GM11168 (cell line): ENCODE measurements around the gene CLSTN2.

Source experiments
- in situ Hi-C: fragments of 300-500 bp; cut with MboI; formaldehyde crosslinking; loops from one replicate; pipeline ENCODE4 v1.12.0; 2022; ENCODE audit warnings: low sequenced_read_pairs; ENCODE audit not compliant: unreplicated experiment

The CLSTN2 gene

DNA sequence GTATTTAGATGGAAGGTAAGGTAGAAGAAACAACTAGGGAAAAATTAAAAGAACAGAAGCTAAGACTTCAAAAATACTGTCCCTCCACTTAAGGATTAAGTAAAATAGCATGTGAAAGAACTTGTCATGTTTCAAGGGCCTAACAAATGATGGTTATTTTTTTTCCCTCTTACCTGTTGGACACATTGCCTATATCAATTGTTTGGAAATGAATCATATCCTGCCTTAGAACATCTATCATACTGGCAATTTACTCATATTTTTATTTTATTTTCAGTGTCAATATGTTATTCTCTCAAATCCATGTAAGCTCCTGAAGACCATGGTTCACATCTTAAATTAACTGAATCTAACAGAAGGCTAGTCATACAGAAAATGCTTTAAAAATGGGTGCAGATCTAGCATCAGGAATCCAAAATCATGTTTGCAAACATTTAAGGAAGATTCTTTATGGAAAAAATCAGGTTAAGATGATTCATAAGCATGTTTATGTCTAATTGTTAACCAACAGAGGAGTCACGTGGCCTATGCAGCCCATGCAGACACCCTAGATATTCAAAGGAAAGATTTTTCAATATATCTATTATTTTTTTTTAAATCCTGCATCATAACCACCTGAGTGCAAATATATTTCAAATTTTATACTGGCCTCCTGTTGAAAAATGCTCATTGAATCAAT is 607.1 kb downstream of the CLSTN2 start:
- in situ Hi-C loops = no loop called here

- in situ Hi-C loops = no loop called here
Observed at GRCh38 chr3:140545197-140545596, 610.2 kb downstream of the CLSTN2 start.

GRCh38 chr3:140545756-140546155 is 610.8 kb downstream of the CLSTN2 start:
- in situ Hi-C loops = no loop called here

- in situ Hi-C loops = no loop called here
Observed at GRCh38 chr3:140546649-140547048, 611.7 kb downstream of the CLSTN2 start.

DNA sequence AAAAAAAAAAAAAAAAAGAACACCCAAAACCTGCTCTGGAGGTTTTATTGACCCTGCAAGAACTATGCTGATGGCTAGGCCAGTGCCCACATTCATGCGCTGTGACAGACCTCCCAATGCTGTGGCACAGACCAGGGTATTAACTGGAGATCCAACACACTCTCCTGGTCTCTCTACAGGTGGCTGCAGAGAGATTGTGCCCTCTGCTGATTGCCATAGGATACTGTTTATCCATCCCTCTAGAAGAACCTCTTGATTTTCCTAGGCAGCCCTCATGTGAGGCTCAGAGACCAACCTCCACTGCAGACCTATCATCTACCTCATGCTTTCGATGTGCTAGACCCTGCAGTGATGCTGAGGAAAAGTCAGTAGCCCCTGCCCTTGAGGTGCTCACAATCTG is 617.4 kb downstream of the CLSTN2 start:
- in situ Hi-C loops = no loop called here

DNA sequence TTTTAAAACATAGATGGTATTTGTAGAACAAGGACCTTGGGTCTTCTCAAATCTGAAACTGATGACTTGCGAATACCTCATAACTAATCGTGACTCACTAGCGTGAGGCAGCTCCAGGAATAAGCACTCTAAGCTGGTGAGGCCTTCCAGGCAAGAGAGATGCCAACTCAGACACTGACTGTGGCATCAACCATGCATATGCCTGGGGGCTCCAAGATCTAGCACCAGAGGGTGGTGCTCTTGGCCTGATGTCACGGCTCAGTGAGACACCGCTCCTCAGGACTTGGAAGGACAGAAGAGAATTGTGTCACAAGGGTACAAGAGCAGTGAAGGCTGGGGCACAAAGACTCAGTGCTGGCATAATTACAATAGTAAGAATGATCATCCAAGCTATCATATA is 617.9 kb downstream of the CLSTN2 start:
- in situ Hi-C loops = no loop called here

DNA sequence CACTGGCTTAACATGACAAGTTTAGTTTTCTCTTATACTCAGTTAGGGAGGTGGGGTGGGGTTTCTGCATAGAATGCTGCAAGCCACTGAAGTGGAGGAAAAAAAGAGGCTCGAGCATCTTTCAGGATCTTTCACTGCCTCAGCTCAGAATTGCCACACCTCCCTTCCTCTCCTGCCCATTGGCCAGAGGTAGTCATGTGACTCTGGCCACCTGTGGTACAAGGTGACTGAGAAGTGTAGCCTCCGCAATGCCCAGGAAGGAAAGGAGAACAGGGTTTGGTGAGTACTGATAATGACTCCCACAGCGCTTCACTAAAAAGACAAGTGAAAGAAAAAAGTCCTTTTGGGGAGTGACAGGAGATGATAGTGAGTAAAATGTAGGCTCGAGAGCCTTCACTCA is 618.6 kb downstream of the CLSTN2 start:
- in situ Hi-C loops = no loop called here

GRCh38 chr3:140555666-140556065 is 620.7 kb downstream of the CLSTN2 start:
- in situ Hi-C loops = no loop called here

DNA sequence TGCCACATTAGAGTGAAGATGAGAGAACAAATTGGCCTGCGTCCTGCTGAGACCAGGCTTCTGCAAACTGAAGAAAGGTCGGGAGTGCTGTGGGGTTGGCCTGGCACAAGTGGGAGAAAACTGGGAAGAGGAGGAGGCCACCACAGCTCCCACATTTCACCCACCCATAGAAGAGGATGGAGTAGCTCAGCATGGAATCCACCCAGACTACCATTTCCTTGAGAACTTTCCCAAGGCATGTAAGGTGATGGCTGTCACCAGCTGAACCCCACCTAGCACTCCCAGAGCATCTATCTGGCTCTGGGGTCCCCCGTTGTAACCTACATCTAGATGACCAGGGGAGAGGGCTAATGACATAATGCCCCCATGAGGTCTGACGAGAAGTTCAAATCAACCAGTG is 622.5 kb downstream of the CLSTN2 start:
- in situ Hi-C loops = no loop called here

DNA sequence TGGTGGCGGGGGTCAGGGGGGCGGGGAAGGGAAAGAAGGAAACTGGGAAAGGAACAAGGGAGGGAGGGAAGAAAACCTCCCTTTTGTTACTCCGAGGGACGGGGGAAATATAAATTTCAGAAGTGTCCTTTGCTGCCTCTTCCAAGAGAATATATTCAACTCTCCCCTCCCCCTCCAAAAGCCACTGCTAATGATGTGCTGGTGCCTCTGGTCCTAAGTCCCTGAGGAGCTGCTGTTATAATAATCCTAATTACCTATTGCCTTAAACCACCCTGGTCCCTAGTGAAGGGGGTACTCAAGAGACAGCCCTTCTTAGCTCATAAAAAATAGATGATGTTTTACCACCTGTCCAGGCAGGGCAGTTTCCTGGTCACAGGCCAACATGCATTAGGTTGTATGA is 624.6 kb downstream of the CLSTN2 start:
- in situ Hi-C loops = no loop called here

DNA sequence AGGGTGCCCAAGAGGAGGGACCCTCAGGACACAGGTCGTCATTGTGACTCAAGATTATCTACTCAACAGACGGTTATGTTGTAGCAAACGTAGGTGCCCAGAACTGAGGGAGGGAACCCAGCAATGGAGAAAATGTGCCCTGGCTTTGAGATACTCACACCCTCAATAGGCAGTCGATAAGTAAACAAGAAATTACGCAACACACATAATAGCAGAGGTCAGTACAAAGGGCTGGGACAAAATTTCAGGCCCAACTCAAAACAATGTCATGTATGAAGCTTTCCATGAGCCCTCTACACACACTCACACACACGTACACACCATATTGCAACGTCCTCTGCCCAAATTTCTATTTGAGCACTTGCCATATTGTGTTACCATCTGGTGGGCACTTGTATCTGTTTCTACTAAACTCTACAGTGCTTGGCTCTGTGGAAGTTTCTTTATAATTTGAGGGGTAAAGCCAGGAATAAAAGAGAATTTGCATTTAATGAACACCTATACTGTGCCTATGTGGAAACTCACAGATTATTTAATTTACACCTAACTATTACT is 628.3 kb downstream of the CLSTN2 start:
- in situ Hi-C loops = no loop called here

- in situ Hi-C loops = no loop called here
Observed at GRCh38 chr3:140568131-140568530, 633.1 kb downstream of the CLSTN2 start.

DNA sequence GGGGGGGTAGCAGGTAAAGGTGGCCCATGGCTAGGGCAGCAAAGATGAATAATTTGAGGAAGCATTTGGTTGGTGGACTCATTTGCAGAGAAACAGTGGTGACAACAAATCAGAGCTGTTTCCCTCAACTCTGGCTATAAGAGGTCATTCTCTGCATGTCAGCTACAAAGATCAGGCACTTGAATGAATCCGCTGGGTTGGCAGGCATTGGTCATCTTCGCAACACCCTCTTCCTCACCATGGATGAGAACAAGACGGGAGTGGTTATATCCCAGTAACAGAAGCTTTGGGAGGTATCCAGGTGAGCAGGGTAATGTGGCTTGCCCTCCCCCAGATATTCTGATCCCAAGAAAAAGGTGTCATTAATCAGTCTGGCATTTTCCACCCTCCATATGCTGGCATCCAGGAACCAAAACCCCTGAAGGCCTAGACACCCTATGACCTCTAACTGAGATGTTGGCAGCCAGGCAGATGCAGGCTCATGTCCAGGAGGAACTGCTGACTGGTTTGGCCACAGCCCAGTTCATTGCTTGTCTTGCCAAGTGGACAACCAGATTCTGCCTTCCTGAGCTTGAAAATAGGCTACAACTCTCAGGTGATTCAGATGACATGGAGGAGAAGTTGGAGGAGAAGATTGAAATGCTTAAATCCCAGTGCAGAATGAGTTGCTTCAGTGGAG is 634.0 kb downstream of the CLSTN2 start:
- in situ Hi-C loops = no loop called here

DNA sequence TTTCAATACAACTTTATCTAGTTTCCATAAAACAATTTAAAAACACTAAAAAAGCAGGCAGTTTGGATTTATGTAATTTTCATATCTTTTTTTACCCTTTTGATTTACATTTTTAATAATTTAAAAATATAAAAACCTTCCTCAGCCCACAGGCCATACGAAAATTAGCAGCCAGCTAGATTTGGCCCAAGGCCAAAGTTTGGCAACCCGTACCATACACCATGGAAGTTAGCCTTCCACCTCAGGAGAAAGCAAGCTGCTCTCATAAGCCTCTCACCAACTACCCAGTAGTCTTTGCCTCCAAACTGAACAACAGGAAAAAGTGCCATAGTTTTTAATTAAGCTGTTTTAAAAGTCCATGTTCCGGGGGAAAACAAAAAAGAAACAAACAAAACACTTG is 635.6 kb downstream of the CLSTN2 start:
- in situ Hi-C loops = no loop called here

- in situ Hi-C loops = no loop called here
Observed at GRCh38 chr3:140571836-140572235, 636.9 kb downstream of the CLSTN2 start.

- in situ Hi-C loops = no loop called here
Observed at GRCh38 chr3:140572334-140572733, 637.3 kb downstream of the CLSTN2 start.

GRCh38 chr3:140573011-140573410 is 638.0 kb downstream of the CLSTN2 start:
- in situ Hi-C loops = no loop called here

DNA sequence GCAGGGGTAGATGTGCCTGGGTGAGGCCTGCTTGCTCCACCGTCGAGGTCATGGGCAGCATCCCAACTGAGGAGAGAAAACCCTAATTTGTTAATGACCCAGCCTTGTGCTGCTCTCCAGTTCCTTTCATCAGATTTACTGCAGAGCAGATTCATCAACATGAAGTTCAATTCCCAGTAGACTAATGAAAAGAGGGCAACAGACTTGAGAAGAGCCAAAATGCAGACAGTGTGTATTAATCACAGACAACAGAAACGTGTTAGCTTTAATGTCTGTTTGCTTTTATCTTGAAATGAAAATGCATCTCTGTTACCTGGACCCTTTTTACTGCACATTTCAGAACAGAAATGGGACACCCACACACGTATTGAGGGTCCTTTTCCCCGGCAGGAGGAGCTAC is 639.4 kb downstream of the CLSTN2 start:
- in situ Hi-C loops = no loop called here

GRCh38 chr3:140576449-140576848 is 641.5 kb downstream of the CLSTN2 start:
- in situ Hi-C loops = no loop called here

DNA sequence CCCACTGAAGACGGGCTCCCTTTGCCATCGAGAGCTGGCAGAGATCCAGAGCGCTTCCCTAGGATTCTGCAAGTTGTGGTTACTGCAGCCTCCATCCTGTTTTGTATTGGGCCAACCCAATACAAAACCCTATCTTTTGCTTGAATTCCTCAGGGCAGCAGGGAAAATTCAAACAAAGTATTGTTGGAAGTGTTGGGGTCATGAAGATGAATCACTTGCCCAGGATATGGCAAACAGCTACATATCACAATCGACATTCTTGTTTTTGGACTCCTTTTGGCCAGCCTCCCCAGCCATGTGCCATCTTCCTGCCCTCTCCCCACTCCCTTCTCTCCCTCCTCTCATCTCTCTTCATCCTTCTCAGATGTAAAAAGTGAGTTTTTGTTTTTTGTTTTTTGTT is 642.9 kb downstream of the CLSTN2 start:
- in situ Hi-C loops = no loop called here

- in situ Hi-C loops = no loop called here
Observed at GRCh38 chr3:140579260-140579659, 644.3 kb downstream of the CLSTN2 start.

DNA sequence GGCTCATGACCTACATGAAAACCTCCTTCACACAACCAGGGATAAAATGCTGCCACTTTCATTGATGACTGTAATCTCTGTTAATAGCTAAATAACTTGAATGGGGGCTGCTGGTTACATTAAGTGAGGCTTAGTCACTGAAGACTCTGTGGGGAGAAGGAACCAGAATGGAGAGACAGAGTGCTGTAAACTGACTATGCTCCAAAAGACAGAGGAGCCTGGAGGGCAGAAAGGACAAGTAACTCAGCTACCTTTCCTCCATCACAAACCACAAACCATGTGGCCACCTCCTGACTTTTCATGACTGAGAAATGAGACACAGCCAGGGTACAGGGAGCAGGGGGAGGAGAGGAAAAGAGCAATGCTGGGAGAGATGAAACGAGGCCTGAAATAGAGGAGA is 645.8 kb downstream of the CLSTN2 start:
- in situ Hi-C loops = no loop called here
